ENCODE measurements around the gene GPR107.

Gene GPR107

DNA sequence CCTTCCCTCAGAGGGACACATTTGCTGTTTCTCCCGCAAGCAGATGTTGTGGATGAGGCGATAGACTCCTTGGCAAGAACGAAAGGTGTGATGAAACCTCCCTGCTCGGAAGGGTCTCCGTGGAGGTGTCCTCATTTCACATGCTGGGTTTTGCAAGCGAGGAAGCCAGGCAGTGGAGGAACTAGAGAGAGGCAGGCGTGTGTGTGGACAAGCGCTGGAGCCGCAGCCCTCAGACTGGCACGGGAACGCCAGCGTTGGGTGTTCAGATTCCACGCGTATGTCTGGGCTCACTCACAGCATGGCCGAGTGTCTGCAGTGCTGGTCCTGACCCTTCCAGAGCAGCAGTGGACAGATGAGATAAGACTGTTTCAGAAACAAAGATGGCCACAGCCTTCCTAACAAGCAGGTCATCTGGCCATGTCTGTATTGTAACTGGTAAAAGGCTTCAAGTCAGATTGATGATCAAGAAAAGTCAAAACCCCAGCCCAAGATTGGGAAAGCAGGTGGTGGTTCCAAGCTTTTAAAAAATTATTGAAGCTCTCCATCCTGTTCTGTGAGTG, 83.5 kb downstream of the GPR107 start:
- no peak for DNase-seq (ENCODE audit: low read depth in 2 of 2)

DNA sequence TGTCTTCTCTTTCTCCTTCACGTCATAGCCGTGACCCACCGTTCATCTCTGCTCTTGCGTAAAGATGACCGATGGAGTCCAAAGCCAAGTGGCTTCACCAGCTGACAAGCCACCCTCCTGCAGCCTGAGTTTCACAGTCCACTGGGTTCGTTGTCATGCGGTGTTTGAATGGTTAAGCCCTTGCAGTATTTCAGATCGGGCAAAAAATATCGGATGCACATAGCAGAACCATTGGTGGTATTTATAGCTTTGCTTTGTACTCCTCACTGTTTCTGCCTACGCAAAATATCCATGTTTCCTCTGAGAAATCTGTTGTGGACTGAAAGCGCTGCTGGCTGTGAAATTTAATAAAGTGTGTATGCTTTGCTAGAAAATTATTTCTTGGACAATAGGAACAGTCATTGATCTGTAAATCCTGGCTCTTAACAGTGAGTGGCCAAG, 84.0 kb downstream of the GPR107 start:
- no peak for DNase-seq (ENCODE audit: low read depth in 2 of 2)

DNA sequence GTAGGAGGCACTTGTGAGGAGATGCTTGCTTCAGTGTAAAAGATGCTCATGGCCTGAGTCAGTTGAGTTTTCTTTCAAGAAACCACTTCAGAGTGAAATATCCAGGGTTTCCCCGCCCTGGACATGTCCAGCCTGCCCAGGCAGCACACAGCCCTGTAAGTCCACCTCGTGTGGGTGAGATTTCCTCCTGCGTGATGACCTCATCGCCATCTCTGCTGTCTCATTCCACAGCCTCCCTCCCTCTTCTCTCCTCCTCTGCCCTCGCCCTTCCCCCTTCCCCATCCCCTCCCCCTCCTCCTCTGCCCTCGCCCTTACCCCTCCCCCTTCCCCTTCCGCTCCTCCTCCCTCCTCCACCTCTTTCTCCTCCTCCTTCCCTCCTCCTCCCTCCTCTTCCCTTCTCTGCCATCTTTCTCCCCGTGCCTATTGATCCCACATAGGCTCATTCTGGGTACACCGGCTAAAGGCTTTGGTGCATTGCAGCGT, 84.5 kb downstream of the GPR107 start:
- no peak for DNase-seq (ENCODE audit: low read depth in 2 of 2)

DNA sequence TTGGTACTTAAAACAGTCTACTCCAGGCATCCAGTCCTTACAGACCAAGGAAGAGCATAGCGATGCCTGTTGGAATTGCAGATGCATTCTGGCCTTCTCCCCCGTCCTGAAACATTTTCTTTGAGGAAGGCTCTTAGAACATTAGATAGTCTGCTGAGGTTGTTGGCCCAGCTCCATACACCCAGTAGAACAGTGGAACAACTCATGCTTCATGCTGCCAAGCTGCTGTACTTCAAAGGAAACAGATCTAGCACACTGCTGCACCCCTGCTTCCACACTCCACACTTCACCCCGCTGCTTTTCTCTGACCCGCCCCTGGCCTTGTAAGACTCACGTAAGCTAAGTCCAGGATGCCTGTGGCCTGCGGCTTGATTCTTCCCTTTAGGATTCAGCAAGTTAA, 85.1 kb downstream of the GPR107 start:
- no peak for DNase-seq (ENCODE audit: low read depth in 2 of 2)

DNA sequence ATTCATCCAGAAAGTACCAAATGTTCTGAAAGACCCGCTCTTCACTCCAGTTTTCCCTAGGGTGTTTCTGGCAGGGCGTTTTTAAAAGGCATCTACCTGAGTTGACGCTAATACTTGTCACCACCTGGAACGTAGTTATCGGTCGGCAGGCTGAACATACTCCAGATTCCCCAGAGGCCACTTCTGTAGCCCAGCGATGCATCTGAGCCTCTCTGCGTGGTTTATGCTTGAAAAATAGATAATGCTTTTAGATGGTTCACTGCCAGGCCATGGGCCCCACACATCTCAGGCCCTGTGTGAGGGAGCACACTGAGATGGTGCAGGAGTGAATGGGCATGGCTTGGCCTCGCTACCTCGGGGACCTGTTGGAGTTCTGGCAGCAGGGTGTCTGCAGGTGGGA, 85.5 kb downstream of the GPR107 start:
- DNase-seq (ENCODE audit: low read depth in 2 of 2), result no peak

DNA sequence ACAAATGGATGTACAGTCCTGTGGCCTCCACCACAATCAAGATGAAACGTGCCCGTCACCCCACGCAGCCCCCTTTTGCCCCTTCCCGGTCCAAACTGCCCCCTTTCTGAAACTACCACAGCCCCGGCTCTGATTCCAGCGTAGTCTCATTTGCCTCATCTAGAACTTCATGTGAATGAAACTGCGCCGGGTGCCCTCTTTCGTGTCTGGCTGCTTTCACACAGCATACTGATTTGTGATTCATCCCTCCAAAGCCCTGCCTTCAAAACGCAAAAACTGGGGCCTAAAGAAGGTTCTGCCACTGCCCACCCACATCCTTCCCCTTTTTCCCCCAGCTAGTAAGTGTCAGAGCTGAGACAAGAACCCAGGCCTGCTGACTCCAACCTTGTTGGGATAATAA, 87.0 kb downstream of the GPR107 start:
- DNase-seq (ENCODE audit: low read depth in 2 of 2), result no peak

DNA sequence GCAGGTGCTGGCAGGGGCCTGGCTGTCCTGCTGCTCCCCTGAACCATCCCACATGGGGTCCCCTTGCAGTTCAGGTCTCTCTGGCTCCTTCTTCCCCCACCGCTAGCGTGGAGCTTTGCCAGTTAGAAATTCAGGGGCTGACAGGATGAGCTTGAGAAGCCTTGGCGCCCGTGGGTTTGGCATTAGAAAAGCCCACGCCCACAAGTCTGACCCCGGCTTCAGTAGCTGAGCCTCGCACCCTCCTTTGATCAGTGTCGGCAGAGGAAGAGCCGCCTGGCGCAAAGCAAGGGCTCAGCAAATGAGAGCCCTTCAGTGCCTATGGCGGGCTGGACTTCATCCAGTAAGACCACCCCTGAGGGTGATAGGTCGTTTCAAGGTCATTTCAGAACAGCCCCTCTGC, 88.3 kb downstream of the GPR107 start:
- no peak for DNase-seq (ENCODE audit: low read depth in 2 of 2)

DNA sequence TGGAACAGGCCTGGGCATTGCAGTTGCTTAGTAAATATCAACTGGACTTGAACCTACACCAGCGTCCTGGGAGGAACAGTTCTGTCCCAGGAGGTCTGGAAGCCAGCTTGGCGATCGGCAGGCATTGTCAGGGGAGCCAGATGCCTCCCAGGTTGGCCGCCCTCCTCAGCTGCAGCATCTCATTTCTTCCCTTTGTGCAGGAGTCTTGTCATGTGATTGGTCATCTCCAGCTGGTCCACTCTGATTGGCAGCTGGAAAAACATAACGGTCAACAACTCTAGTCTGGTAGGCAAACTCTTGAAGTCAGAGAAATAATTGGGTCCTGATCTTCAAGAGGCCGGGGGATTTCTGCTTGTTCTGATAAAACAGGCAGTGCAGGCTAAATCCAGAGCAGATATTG, 88.9 kb downstream of the GPR107 start:
- no peak for DNase-seq (ENCODE audit: low read depth in 2 of 2)

DNA sequence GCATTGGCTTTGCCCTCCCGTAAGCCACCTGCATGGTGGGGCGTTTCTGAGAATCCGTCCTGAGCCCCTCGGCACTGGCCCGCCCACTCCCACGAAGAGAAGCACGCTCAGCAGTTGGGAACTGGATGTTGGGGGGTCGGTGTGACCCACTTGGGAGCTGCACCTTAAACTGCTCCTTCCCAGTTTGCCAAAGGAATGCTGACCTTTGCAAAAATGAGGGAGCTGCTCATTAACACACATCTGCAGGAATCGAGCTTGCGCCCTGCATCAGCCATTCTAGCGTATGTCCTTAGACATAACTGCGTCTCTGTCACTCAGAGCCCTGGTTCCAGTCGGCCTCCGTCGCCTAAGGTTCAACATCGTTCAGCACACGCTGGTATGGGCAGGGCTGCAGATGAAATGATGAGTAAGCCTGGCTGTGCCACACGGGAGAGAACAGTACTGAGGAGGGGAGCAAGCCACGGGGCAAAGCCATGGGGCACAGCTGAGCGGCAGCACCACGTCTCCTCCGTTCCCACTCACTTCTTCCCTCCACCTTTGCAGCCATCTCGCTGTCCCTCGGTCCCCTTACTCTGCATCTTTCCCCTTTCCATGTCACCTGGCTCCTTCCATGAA, 89.7 kb downstream of the GPR107 start:
- no peak for DNase-seq (ENCODE audit: low read depth in 2 of 2)

DNA sequence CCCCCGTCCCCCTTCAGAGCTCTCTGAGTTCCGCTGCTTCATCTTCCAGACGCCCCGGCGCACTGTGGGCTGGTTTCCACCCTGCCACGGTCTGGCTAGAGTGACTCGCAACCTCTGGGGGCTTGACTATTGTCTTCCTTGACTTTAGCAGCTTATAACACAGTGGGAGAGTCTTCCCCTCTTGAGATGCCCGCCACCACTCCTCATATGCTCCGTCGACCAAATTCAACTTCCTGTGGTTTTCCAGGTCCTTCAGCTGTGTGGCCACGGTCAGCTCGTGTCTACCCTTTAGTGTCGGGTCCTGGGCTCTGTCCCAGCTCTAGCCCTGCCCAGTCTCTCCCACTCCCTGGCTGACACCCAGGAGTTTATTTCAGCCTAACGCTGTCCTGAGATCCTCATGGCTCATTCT, 90.3 kb downstream of the GPR107 start:
- no peak for DNase-seq (ENCODE audit: low read depth in 2 of 2)

DNA sequence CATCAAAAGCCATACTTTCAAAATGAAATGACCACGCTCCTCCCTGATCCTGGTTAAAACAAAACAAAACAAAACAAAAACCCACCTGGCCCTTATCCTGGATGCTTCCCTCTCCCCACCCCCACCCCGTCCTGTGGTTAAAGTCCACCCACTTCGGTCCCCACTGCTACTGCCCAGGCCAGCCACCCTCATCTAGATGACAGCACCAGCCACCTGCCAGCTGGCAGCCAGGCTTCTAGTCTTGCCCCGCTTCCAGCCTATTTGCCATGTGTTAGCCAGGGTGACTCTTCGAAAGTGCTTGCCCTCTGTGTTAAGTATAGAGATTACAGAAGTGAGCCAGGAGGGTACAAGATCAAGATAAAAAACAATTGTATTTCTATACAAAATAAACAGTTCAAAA, 91.0 kb downstream of the GPR107 start:
- DNase-seq (ENCODE audit: low read depth in 2 of 2), result no peak

DNA sequence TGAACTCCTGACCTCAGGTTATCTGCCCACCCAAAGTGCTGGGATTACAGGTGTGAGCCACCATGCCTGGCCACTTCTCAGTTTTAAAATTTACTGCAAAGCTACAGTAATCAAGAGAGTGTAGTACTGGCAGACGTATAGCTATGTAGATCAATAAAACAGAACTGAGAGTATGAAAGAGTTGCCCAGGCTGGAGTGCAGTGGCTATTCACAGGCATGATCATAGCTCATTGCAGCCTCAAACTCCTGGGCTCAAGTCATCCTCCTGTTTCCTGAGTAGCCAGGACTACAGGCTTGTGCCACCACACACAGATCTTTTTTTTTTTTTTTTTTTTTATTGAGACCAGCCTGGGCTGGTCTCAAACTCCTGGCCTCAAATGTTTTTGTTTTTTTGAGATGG, 92.0 kb downstream of the GPR107 start:
- DNase-seq (ENCODE audit: low read depth in 2 of 2), result no peak

DNA sequence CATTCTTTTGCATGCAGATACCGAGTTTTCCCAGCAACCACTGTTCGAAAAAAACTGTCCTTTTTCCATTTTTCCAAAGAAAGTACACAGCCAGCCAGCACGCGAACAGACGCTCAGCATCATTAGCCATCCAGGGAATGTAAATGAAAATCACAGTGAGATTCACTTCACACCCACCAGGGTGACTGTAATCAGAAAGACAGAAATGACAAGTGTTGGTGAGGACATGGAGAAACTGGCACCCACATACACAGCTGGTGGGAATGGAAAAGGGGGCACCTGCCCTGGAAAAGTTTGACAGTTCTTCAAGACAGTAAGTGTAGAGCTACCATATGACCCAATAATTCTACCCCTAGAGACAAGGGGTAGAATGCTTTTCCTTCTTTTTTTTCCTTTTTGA, 93.5 kb downstream of the GPR107 start:
- DNase-seq (ENCODE audit: low read depth in 2 of 2), result no peak

DNA sequence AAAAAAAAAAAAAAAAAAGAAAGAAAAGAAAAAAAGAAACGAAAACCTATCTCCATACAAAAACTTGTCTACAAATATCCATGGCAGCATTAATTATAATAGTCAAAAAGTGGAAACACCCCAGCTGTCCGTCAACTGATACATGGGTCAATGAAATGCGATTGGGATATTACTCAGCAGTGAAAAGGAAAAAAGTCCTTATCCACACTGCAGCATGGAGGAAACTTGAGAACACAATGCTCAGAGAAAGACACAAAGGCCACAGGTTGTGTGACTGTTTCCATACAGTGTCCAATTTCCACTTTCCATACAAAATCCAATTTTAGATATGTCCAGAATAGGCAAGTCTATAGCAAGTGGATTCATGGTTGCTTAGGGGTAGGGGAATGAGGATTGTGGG, 94.2 kb downstream of the GPR107 start:
- no peak for DNase-seq (ENCODE audit: low read depth in 2 of 2)

DNA sequence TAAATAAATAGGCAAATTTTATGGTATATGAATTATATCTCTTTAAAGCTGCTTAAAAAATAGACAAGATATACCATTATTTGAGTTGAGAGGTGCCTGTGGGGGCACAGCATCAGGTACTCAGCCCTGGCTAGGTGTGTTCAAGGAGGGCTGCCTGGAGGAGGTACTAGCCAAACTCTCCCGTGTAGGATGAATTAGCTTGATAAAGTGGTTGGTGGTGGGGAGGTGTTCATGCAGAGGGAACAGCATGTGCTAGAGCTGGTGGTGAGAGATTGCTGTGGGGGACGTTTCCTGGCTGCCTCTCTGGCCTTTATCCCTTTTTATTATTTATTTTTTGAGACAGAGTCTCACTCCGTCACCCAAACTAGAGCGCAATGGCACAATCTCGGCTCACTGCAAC, 95.3 kb downstream of the GPR107 start:
- DNase-seq (ENCODE audit: low read depth in 2 of 2), result no peak

DNA sequence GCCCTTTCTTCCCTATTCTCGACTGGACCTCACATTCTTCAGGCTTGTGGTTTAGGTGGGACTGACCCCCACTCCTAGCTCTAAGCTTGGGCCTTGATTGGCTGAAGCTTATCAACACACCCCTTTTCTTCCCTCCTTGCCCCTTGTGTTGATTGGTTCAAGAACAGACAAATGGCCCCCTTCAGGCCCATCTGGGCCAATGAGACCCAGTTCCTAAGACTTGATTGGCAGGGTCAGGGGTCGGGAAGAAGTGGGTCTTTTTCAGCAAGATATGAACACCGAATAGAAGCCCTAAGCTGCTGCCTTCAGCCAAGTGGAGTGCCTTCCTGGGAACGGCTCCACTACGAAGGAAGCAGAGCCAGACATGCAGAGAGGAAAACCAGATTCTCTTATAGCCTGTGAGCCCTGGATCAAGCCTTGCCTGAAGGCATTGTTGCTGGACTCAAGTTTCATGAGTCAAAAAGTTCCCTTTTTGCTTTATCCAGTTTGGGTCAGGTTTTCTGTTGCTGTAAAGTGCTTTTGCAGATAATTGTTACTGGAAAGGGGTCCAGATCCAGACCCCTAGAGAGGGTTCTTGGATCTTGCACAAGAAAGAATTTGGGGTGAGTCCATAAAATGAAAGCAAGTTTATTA, 96.1 kb downstream of the GPR107 start:
- DNase-seq (ENCODE audit: low read depth in 2 of 2), result no peak

DNA sequence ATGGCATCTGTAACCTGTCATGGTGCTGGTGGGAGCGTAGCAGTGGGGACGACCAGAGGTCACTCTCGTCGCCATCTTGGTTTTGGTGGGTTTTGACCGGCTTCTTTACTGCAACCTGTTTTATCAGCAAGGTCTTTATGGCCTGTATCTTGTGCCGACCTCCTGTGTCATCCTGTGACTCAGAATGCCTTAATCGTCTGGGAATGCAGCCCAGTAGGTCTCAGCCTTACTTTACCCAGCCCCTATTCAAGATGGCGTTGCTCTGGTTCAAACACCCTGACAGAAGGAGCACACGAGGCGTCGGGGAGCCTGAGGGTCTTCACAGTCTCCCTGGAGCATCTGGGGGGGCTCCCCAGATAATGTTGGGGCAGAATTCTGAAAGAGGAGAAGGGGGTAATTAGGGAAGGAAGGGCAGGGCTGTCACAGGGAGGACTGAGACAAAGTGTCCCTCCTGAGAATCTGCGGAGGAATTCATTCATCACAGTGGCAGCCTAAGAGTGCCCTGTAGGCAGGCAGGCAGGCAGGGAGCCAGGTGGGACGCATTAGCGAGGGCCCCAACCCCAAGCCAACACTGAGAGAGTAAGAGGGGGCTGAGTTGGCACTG, 97.2 kb downstream of the GPR107 start:
- no peak for DNase-seq (ENCODE audit: low read depth in 2 of 2)

DNA sequence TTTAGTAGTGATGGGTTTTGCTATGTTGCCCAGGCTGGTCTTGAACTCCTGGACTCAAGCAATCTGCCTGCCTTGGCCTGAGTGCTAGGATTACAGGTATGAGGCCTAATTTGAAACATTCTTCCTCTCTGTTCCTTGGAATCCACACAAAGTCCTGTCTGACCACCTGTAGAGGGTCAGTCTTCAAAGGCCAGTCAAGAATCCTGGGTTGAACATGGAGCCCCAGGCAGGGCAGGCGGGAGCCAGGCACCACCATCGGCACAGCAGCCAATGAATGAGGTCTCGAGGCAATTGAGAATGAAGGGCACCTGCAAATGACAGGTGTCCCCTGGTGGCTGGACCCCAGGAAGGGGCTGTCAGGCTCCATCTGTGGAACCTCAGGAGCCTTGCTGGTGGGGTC, 101.1 kb downstream of the GPR107 start:
- DNase-seq (ENCODE audit: low read depth in 2 of 2), result no peak

DNA sequence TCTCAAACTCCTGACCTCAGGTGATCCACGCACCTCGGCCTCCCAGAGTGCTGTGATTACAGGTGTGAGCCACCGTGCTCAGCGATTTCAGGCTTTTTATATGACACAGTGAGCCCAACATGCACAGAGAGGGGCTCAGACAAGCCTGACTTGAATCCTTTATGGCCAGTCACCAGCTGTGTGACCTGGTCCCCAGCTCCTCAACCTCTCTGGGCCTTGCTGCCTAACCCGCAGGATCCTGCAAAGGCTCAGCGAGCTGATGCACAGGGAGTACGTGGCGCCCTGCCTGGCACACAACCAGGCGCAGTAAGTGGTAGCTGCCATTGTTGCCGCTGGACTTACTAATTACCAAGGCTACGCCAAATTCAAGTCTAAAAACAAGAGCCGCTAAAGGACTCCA, 101.9 kb downstream of the GPR107 start:
- DNase-seq (ENCODE audit: low read depth in 2 of 2), result no peak

DNA sequence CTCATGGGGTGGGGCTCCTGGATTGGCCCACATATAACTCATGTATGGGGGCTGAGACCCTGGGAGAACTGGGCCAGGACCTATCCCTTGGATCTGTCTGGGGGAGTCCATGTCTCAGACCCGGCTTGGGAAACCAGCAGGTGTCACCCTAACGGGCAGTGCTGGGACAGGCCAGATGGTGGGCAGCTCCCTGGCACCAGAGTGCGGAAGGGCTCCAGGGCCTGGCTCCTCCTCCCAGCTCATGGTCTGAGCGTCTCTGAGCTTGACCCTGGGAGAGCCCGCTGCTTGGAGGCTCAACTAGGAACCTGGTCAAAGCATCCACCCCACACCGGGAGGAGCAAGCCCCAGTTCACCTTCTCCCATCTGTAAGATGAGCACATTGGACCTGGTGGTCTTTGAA, 103.0 kb downstream of the GPR107 start:
- no peak for DNase-seq (ENCODE audit: low read depth in 2 of 2)

DNA sequence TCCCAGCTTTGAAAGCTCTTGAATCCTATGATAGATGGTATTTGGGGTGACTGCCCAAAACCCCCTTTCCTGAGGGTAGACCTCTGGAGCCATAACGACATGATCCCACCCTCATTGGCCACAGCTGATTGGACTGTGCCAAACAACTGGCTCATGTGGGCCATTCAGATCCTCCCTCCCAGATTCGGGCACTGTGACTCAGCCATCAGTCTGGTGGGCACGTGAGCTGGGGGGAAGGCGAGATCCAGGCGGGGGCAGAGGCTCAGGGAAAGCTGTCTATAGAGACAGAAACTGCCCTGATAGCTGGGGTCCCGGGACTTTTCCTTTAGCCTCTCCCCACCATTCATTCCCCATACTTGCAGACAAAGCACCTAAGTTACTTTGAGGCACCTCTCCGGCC, 103.4 kb downstream of the GPR107 start:
- DNase-seq (ENCODE audit: low read depth in 2 of 2), result no peak

DNA sequence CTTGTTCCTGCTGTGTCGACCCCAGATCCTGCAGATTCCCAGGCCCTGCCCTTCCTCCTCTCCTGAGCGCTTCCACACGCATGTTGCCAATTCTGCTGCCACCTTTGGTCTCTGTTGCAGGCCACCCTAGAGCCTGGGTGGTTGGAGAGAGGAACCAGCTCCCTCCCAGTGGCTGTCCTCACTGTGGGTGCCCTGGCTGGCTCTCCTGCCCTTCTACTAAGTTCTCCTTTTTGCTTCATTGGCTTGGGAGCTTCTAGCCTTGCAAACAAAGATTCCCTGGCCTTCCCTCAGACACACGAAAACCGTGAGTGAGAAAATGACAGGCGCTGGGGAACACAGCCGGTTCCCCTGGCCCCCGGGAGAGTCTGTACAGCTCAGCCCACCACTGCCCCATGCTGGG, 104.3 kb downstream of the GPR107 start:
- no peak for DNase-seq (ENCODE audit: low read depth in 2 of 2)

DNA sequence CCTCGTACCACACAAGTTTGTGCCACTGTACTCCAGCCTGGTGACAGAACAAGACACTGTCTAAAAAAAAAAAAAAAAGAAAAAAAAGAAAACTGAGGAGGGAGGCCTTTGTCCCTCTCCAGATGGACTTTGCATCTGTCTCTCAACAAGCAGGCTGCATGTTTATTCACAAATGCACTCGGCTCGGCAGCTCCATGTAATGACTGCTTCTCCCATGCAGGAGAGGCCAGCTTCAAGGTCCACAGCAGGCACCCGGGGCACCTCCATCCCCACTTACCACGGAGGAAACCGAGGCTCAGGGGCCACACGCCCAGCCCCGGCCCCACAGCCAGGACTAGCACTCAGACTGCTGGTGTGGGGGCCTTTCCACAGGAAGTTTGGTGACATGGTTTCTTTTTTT, 105.4 kb downstream of the GPR107 start:
- DNase-seq (ENCODE audit: low read depth in 2 of 2), result no peak
